Suprapubic skin (tissue), 4 donors: ENCODE results near the gene PRLR.

ENCODE experiments used
- CTCF ChIP-seq, 2 donors: fragments of 200-600 bp in 1 of 2; fragments of 450-650 bp in 1 of 2; sonication (generic) in 1 of 2; IDR thresholded peaks; one replicate each; pipeline ENCODE4 v1.5.1; 2016 to 2019; ENCODE audit warnings: antibody characterized with exemption in 2 of 2, mild to moderate bottlenecking in 1 of 2, moderate library complexity in 1 of 2
- EP300 ChIP-seq: sonication (generic); formaldehyde crosslinking; IDR thresholded peaks from one replicate; pipeline ENCODE4 v1.6.1; 2017; ENCODE audit warnings: antibody characterized with exemption
- POLR2A ChIP-seq, 2 donors: fragments of 450-650 bp; IDR thresholded peaks; one replicate each; pipeline ENCODE4 v1.6.1; 2017; ENCODE audit warnings: antibody characterized with exemption in 2 of 2, mild to moderate bottlenecking in 2 of 2, moderate library complexity in 2 of 2
- POLR2AphosphoS5 ChIP-seq, 3 donors: sonication (generic); formaldehyde crosslinking; IDR thresholded peaks; one replicate each; pipeline ENCODE4 v1.6.1; 2017; ENCODE audit warnings: antibody characterized with exemption in 3 of 3

- TF ChIP-seq CTCF (IDR thresholded peaks at IDR 0.05), result no peak
- TF ChIP-seq POLR2A (IDR thresholded peaks at IDR 0.05), result no peak
- no peak for TF ChIP-seq EP300
- TF ChIP-seq POLR2AphosphoS5 (IDR thresholded peaks at IDR 0.05), result no peak
Measured at GRCh38 chr5:35205186-35205585, 25.1 kb downstream of the PRLR start.
